GM23248 (cell line): ENCODE data around the gene ADCY1. TPM values are rescaled to one million over a fixed set of nuclear protein-coding genes. Genes with fewer than 3 reads are reported as not detected.

Source experiments
- polyA plus RNA-seq: library from polyadenylated mRNA; unstranded; fragments of >200 nt; fragmentation: Nextera tagmentation; extraction: Ambion mirVana; gene quantifications from 2 replicates; pipeline ENCODE4 v1.2.1, GENCODE V29; 2016
- small RNA-seq: library from RNA; depleted of rRNA; stranded (forward); fragments of <200 nt; gene quantifications from one replicate; pipeline ENCODE3, GENCODE V24; 2014; ENCODE audit warnings: low read depth, low replicate concordance
- total RNA-seq: library from RNA; depleted of rRNA; stranded (reverse); fragments of >200 nt; shearing (Covaris generic); gene quantifications from 2 replicates; pipeline ENCODE4 v1.2.3, GENCODE V29; 2014

Gene ADCY1
- total and polyA plus RNA-seq, 2 experiments from 2014 or later = 0.11 TPM; not detected in 1

Small RNA genes lying within 50 kb of the gene (small RNA-seq; reads per million reads assigned to genes)
- not detected for gene AC073325.2
